Astrocyte (in vitro differentiated cells and primary cell): ENCODE measurements around the gene GRIK3.

Source experiments
- EZH2 ChIP-seq: IDR thresholded peaks from 2 replicates; pipeline ENCODE4 v1.6.1; 2012; ENCODE audit warnings: mild to moderate bottlenecking, low read length, inconsistent platforms; ENCODE audit not compliant: insufficient read depth
- TF ChIP-seq, protein P1 (sequence below): IDR thresholded peaks from 2 replicates; pipeline ENCODE4 v1.5.1; 2011; ENCODE audit warnings: low read depth, mild to moderate bottlenecking, inconsistent platforms, low read length, moderate library complexity; ENCODE audit not compliant: insufficient read depth

DNA sequence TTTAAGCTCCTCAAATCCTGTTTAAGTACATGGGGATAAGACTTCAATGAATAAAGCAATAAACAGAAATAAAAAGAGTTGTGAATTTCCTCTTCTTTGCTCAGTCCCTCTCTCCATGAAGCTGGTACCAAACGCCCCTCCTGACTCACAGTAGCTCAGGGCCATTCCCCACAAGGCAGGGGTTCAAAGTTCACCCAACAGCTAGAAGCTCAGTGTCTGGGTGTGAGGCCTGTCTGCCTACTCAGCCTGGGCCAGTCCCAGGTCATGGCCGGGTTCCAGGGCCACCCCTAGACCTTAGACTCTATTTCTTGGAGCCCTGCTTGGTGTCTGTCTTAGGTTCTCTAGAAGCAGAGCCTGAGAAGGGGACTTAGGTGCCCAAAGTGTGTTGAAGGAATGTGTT, 251.5 kb downstream of the GRIK3 start:
- TF ChIP-seq, protein P1, sequence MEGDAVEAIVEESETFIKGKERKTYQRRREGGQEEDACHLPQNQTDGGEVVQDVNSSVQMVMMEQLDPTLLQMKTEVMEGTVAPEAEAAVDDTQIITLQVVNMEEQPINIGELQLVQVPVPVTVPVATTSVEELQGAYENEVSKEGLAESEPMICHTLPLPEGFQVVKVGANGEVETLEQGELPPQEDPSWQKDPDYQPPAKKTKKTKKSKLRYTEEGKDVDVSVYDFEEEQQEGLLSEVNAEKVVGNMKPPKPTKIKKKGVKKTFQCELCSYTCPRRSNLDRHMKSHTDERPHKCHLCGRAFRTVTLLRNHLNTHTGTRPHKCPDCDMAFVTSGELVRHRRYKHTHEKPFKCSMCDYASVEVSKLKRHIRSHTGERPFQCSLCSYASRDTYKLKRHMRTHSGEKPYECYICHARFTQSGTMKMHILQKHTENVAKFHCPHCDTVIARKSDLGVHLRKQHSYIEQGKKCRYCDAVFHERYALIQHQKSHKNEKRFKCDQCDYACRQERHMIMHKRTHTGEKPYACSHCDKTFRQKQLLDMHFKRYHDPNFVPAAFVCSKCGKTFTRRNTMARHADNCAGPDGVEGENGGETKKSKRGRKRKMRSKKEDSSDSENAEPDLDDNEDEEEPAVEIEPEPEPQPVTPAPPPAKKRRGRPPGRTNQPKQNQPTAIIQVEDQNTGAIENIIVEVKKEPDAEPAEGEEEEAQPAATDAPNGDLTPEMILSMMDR = no peak
- TF ChIP-seq EZH2 = no peak
